Neutrophil (primary cell): Measurements from ENCODE around the gene DNAH3.

Source experiments
- H3K27ac ChIP-seq: fragments of 200-600 bp; sonication (generic); 2 replicates; pipeline ENCODE4 v1.5.1; 2016; ENCODE audit warnings: mild to moderate bottlenecking, moderate library complexity
- H3K27me3 ChIP-seq: fragments of 200-600 bp; sonication (generic); 2 replicates; pipeline ENCODE4 v1.6.0; 2016; ENCODE audit warnings: mild to moderate bottlenecking
- H3K36me3 ChIP-seq: fragments of 200-600 bp; sonication (generic); 2 replicates; pipeline ENCODE4 v1.5.1; 2017
- H3K4me1 ChIP-seq, 2 experiments: fragments of 200-600 bp in 1 of 2; sonication (generic) in 1 of 2; 1 replicate in 1 of 2; 2 replicates in 1 of 2; pipeline versions ENCODE4 v1.5.1 to v1.6.1; 2013 to 2016; ENCODE audit warnings: low read depth in 1 of 2, low read length in 1 of 2, mild to moderate bottlenecking in 1 of 2, moderate library complexity in 1 of 2; ENCODE audit not compliant: control insufficient read depth in 1 of 2, insufficient read depth in 1 of 2
- H3K4me3 ChIP-seq, 2 experiments: fragments of 200-600 bp in 1 of 2; sonication (generic) in 1 of 2; 1 replicate in 1 of 2; 2 replicates in 1 of 2; pipeline ENCODE4 v1.5.1; 2013 to 2016; ENCODE audit warnings: low read depth in 1 of 2, low read length in 1 of 2, mild to moderate bottlenecking in 1 of 2, moderate library complexity in 1 of 2
- H3K9me3 ChIP-seq: fragments of 200-600 bp; sonication (generic); 2 replicates; pipeline ENCODE4 v1.5.1; 2016
- CTCF ChIP-seq: fragments of 200-600 bp; sonication (generic); IDR thresholded peaks from 2 replicates; pipeline ENCODE4 v1.5.1; 2016; ENCODE audit warnings: antibody characterized with exemption

Gene DNAH3

GRCh38 chr16:20903116-20903898 is 247.3 kb downstream of the DNAH3 start:
- Histone ChIP-seq H3K4me1 (peaks cover 67 to 81% of the 10 kb centered on the region in 2 experiments), H3K4me3 (peak overlapping the region; percentile 37 to 40), H3K9me3 (no peaks in the 10 kb centered on the region), H3K27ac (peak overlapping the region; percentile 97), H3K36me3 (no peaks in the 10 kb centered on the region), H3K27me3 (no peaks in the 10 kb centered on the region)
- TF ChIP-seq CTCF: no peak

- no peaks in the 10 kb centered on the region for H3K9me3 ChIP-seq
- peaks cover 2% of the 10 kb centered on the region for H3K36me3 ChIP-seq
- H3K4me3 ChIP-seq: no peak overlapping the region
- TF ChIP-seq CTCF: no peak
- H3K27me3 ChIP-seq: no peaks in the 10 kb centered on the region
- peak overlapping the region; percentile 97 for H3K27ac ChIP-seq
- H3K4me1 ChIP-seq: peaks cover 59 to 74% of the 10 kb centered on the region in 2 experiments
These were observed 248.2 kb downstream of the DNAH3 start for GRCh38 chr16:20902426-20902825.

- H3K4me1 ChIP-seq: peaks cover 59 to 67% of the 10 kb centered on the region in 2 experiments
- H3K36me3 ChIP-seq: peaks cover 5% of the 10 kb centered on the region
- peak overlapping the region; percentile 97 for H3K27ac ChIP-seq
- H3K4me3 ChIP-seq: peak overlapping the region; percentile 88 to 92
- H3K27me3 ChIP-seq: no peaks in the 10 kb centered on the region
- no peak for TF ChIP-seq CTCF
- no peaks in the 10 kb centered on the region for H3K9me3 ChIP-seq
These were observed 249.1 kb downstream of the DNAH3 start for GRCh38 chr16:20901436-20902112.

GRCh38 chr16:20901068-20901435 is 249.6 kb downstream of the DNAH3 start:
- Histone ChIP-seq H3K27ac (peak overlapping the region; percentile 97), H3K4me1 (peaks cover 56 to 61% of the 10 kb centered on the region in 2 experiments), H3K36me3 (peaks cover 5% of the 10 kb centered on the region), H3K9me3 (no peaks in the 10 kb centered on the region), H3K27me3 (no peaks in the 10 kb centered on the region), H3K4me3 (peak overlapping the region; percentile 88 to 92)
- no peak for TF ChIP-seq CTCF

- H3K4me3 ChIP-seq: peak within 1 kb of the TSS; percentile 88 to 92
- no peaks in the 10 kb centered on the region for H3K9me3 ChIP-seq
- no peaks in the 10 kb centered on the region for H3K27me3 ChIP-seq
- TF ChIP-seq CTCF: no peak
- peaks cover 5% of the 10 kb centered on the region for H3K36me3 ChIP-seq
- peaks cover 50 to 56% of the 10 kb centered on the region in 2 experiments for H3K4me1 ChIP-seq
- H3K27ac ChIP-seq: peak within 1 kb of the TSS; percentile 97
These were observed 250.2 kb downstream of the DNAH3 start, which contains the start of the genes DCUN1D3 and LYRM1 for GRCh38 chr16:20900299-20901067. TSS of gene DCUN1D3 (minus strand) at chr16:20900358. CDS start at chr16:20862538, 37,820 bp downstream. TSS of gene LYRM1 (plus strand) at chr16:20900771. CDS start at chr16:20915556, 14,785 bp downstream.
